K562 (cell line): ENCODE results near the gene FCRL2. TPM values are rescaled to one million over a fixed set of nuclear protein-coding genes. Genes with fewer than 3 reads are reported as not detected.

Experiments used
- ATAC-seq: fragments of 200-7000 bp; cut with Tn5 transposase; 3 replicates; pipeline ENCODE4 v1.9.1; 2020; ENCODE audit warnings: moderate library complexity
- BruUV-seq: library from RNA; stranded (reverse); fragments of 400-500 nt; replicated peaks from 2 replicates; lab custom pipeline; 2021; lab: Mats Ljungman, UMichigan
- CTCF ChIA-PET: fragments of 300-600 bp; formaldehyde crosslinking; extraction: SDS; loops from one replicate; lab custom pipeline; 2021; ENCODE audit warnings: low intra/inter-chr PET ratio; lab: Yijun Ruan, JAX
- POLR2A ChIA-PET: fragments of 300-600, 350-650 bp; sonication (Branson Sonifier 250); formaldehyde crosslinking; extraction: SDS; loops from one replicate; lab custom pipeline; 2021; ENCODE audit warnings: antibody characterized with exemption, inconsistent platforms; lab: Yijun Ruan, JAX
- DNase-seq, 4 experiments: peaks; one replicate each; pipeline versions ENCODE4 v3.0.0 to v3.0.0-alpha.2; 2011 to 2018; ENCODE audit warnings: low spot score in 3 of 4, mixed read lengths in 3 of 4; ENCODE audit errors: extremely low read depth in 1 of 4
- FAIRE-seq: peaks from 2 replicates; lab custom pipeline; 2011; peaks lifted over from hg19 to GRCh38; lab: Jason Lieb, UNC
- H2AFZ ChIP-seq: 2 replicates; pipeline ENCODE4 v1.6.0; 2011; ENCODE audit warnings: low read depth, low read length, control low read depth, inconsistent platforms
- H3K27ac ChIP-seq: fragments of 200-600 bp; 3 replicates; pipeline ENCODE4 v1.8.0; 2011; ENCODE audit warnings: low read depth, mild to moderate bottlenecking, control low read depth, inconsistent platforms, low read length, moderate library complexity, mixed read lengths; ENCODE audit errors: extremely low read depth
- H3K27me3 ChIP-seq, 2 experiments: fragments of 300-600 bp in 1 of 2; 2 replicates in 1 of 2; 3 replicates in 1 of 2; pipeline versions ENCODE4 v1.6.0 to v1.8.0; 2011; ENCODE audit warnings: inconsistent platforms in 2 of 2, low read length in 2 of 2, mild to moderate bottlenecking in 1 of 2, mixed read lengths in 1 of 2, moderate library complexity in 1 of 2; ENCODE audit not compliant: control insufficient read depth in 2 of 2, insufficient read depth in 2 of 2
- H3K36me3 ChIP-seq: fragments of 300-600 bp; 3 replicates; pipeline ENCODE4 v1.8.0; 2011; ENCODE audit warnings: mild to moderate bottlenecking, low read length, inconsistent platforms; ENCODE audit not compliant: control insufficient read depth, insufficient read depth
- H3K4me1 ChIP-seq, 2 experiments: fragments of 200-600 bp in 1 of 2; replicated peaks in 1 of 2; 2 replicates in 1 of 2; 3 replicates in 1 of 2; pipeline versions ENCODE4 v1.5.1 to v1.8.0; 2011; ENCODE audit warnings: inconsistent platforms in 2 of 2, low read length in 2 of 2, mild to moderate bottlenecking in 1 of 2, mixed read lengths in 1 of 2, moderate library complexity in 1 of 2; ENCODE audit not compliant: control insufficient read depth in 2 of 2, insufficient read depth in 2 of 2
- H3K4me2 ChIP-seq: 2 replicates; pipeline ENCODE4 v1.6.1; 2011; ENCODE audit warnings: low read length, control low read depth, inconsistent platforms, mixed read lengths; ENCODE audit not compliant: insufficient read depth
- H3K4me3 ChIP-seq: fragments of 200-600 bp; sonication (generic), shearing (Covaris generic); 2 replicates; pipeline ENCODE4 v1.5.1; 2016; ENCODE audit warnings: control low read depth, inconsistent platforms
- H3K79me2 ChIP-seq: fragments of 200-600 bp; 3 replicates; pipeline ENCODE4 v1.8.0; 2011; ENCODE audit warnings: low read length, inconsistent platforms; ENCODE audit not compliant: control insufficient read depth, insufficient read depth
- H3K9ac ChIP-seq, 2 experiments: 2 replicates each; pipeline versions ENCODE4 v1.6.0 to v1.6.1; 2011; ENCODE audit warnings: low read depth in 2 of 2, low read length in 2 of 2, control low read depth in 1 of 2, inconsistent platforms in 1 of 2, mild to moderate bottlenecking in 1 of 2, mixed read lengths in 1 of 2; ENCODE audit not compliant: insufficient read depth in 1 of 2
- H3K9me1 ChIP-seq: one replicate; pipeline ENCODE4 v1.6.0; 2011; ENCODE audit warnings: inconsistent platforms, mild to moderate bottlenecking, low read length, moderate library complexity; ENCODE audit not compliant: control insufficient read depth, insufficient read depth
- H3K9me3 ChIP-seq: replicated peaks from 2 replicates; pipeline ENCODE4 v1.5.1; 2011; ENCODE audit warnings: low read depth, low read length, inconsistent platforms; ENCODE audit not compliant: control insufficient read depth, insufficient read depth
- H4K20me1 ChIP-seq: replicated peaks from 2 replicates; pipeline ENCODE4 v1.6.1; 2011; ENCODE audit warnings: low read length, inconsistent platforms, mixed read lengths; ENCODE audit not compliant: control insufficient read depth, insufficient read depth
- HDAC3 ChIP-seq: fragments of 450-650 bp; IDR thresholded peaks from 2 replicates; pipeline ENCODE4 v1.6.1; 2018; ENCODE audit warnings: borderline replicate concordance, mild to moderate bottlenecking, moderate library complexity; ENCODE audit not compliant: partially characterized antibody
- HEY1 ChIP-seq: fragments of 250-450 bp; sonication (Bioruptor Pico); IDR thresholded peaks from 2 replicates; pipeline ENCODE4 v1.5.0; 2020; ENCODE audit warnings: mild to moderate bottlenecking, moderate library complexity, borderline replicate concordance
- U2AF1 ChIP-seq: fragments of 200-400 bp; formaldehyde crosslinking; optimal IDR thresholded peaks from 2 replicates; pipeline ENCODE3; 2017; ENCODE audit warnings: mild to moderate bottlenecking, low read depth, low read length, moderate library complexity
- WGBS: fragments of 100-300 bp; shearing (Covaris generic); methylation state at CpG from one replicate; pipeline ENCODE4 v1.1.6; 2016; ENCODE audit warnings: low coverage, mixed read lengths; ENCODE audit not compliant: insufficient coverage; ENCODE audit errors: missing lambda C conversion rate; 5-methylcytosine and 5-hydroxymethylcytosine counted together
- in situ Hi-C: fragments of 300-500 bp; cut with MboI; formaldehyde crosslinking; loops from 4 replicates; pipeline ENCODE4 v1.15.0; 2018; ENCODE audit warnings: inconsistent platforms, mixed read lengths
- intact Hi-C: fragments of 100-400 bp; cut with micrococcal nuclease; formaldehyde crosslinking; loops from 2 replicates; pipeline ENCODE4 v1.14.2; 2022
- polyA plus RNA-seq, 8 experiments: library from polyadenylated mRNA; depleted of rRNA in 4 of 8; stranded (reverse) in 5 of 8; unstranded in 3 of 8; fragments of >200 nt; fragmentation: Nextera tagmentation in 2 of 8; fragmentation: Illumina TruSeq in 1 of 8; extraction: Ambion mirVana in 2 of 8; extraction: Trizol in 1 of 8; gene quantifications; 2 replicates each; pipeline versions ENCODE4 v1.2.1 to v1.2.3, GENCODE V29; 2011 to 2014; ENCODE audit warnings: inconsistent platforms in 1 of 8, missing spikeins in 1 of 8
- total RNA-seq, 7 experiments: library from RNA; depleted of rRNA in 6 of 7; stranded (reverse); fragments of >200 nt in 6 of 7; fragmentation: Illumina TruSeq in 2 of 7; extraction: Trizol in 2 of 7; gene quantifications; 2 replicates each; pipeline versions ENCODE4 v1.2.1 to v1.2.3, GENCODE V29; 2011 to 2021; ENCODE audit warnings: low replicate concordance in 1 of 7
- TF ChIP-seq, protein P1 (sequence below): fragments of 450-650 bp; formaldehyde crosslinking; IDR thresholded peaks from 2 replicates; pipeline ENCODE4 v1.4.0; 2020; ENCODE audit warnings: mild to moderate bottlenecking, mixed read lengths
- TF ChIP-seq, protein P2 (sequence below): sonication (generic); IDR thresholded peaks from 2 replicates; pipeline ENCODE4 v1.6.1; 2016

The FCRL2 gene
- total and polyA plus RNA-seq, 9 of the 15 experiments (the other 6 are each of a cell fraction or from before 2014, with no cell fraction given), result not detected

DNA sequence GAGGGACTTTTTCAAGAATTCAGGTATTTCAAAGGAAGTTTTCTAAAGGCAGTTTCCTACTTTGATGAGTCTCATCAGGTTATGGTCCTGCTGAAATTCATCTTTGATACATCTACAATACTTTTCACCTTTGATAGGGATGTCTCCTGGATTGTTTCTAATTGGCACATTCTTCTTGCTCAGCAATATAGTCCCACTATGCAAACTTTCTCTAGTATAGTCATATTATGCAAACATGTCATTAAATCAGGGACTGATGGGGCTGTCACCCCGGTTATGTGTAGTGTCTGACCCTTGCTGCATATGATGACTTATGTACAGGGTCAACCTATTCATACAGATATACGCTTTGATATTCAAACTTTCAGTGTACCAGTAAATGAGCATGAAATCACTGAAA lies 43.4 kb upstream of the FCRL2 start (continued):
- TF ChIP-seq, protein P1, sequence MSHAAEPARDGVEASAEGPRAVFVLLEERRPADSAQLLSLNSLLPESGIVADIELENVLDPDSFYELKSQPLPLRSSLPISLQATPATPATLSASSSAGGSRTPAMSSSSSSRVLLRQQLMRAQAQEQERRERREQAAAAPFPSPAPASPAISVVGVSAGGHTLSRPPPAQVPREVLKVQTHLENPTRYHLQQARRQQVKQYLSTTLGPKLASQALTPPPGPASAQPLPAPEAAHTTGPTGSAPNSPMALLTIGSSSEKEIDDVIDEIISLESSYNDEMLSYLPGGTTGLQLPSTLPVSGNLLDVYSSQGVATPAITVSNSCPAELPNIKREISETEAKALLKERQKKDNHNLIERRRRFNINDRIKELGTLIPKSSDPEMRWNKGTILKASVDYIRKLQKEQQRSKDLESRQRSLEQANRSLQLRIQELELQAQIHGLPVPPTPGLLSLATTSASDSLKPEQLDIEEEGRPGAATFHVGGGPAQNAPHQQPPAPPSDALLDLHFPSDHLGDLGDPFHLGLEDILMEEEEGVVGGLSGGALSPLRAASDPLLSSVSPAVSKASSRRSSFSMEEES (CRISPR knock-in tag), result no peak
- TF ChIP-seq HDAC3, result no peak
- TF ChIP-seq HEY1 (CRISPR knock-in tag), result no peak
- TF ChIP-seq U2AF1, result no peak

DNA sequence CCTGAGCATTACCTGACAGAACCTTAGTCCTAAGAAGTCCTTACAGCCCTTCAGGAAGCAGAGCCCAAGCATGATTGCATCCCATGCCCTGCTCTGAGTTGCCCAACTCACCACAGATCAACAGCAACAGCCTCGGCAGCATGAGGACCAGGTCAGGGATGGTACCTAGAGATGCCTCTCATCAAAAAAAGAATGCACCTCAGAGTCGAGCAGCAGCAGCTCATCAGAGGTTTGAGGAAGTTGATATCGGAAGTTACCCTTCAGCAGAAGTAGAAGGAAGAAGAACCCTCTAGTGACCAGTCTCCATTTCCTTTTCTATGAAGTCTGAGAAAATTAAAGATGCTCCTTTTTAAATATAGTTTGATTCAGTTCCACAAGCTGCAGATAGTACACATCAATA lies 43.0 kb upstream of the FCRL2 start, which contains the start of gene FCRL1:
TSS of gene FCRL1 (minus strand) at position 225 of the 400 bp plus-strand sequence. CDS start at position 142, 83 bp downstream.
- Histone ChIP-seq H3K27me3 (no peaks in the 10 kb centered on the region), H3K9me3 (no peaks in the 10 kb centered on the region), H3K36me3 (no peaks in the 10 kb centered on the region), H3K9ac (no peak within 1 kb of the TSS), H3K9me1 (no peaks in the 10 kb centered on the region), H2AFZ (no peak within 1 kb of the TSS), H4K20me1 (no peaks in the 10 kb centered on the region), H3K4me1 (no peaks in the 10 kb centered on the region), H3K4me3 (no peak within 1 kb of the TSS), H3K27ac (no peak within 1 kb of the TSS), H3K4me2 (no peak within 1 kb of the TSS), H3K79me2 (no peaks in the 10 kb centered on the region)
- in situ Hi-C loops, result no loop called here
- TF ChIP-seq, protein P2, sequence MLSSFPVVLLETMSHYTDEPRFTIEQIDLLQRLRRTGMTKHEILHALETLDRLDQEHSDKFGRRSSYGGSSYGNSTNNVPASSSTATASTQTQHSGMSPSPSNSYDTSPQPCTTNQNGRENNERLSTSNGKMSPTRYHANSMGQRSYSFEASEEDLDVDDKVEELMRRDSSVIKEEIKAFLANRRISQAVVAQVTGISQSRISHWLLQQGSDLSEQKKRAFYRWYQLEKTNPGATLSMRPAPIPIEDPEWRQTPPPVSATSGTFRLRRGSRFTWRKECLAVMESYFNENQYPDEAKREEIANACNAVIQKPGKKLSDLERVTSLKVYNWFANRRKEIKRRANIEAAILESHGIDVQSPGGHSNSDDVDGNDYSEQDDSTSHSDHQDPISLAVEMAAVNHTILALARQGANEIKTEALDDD, result no peak
- ChIA-PET CTCF (no interaction called here), POLR2A (no interaction called here)
- intact Hi-C loops, result no loop called here
- no TSS peak for BruUV-seq
- DNase-seq (no peak), ATAC-seq (no peak), FAIRE-seq (no peak)
- 0% methylated on average over 3 of the region's 3 CpGs for WGBS
